HEK293 (cell line): Measurements from ENCODE around the gene STX10.

ENCODE experiments used
- CTCF ChIA-PET: fragments of 350-600 bp; formaldehyde crosslinking; extraction: SDS; loops from one replicate; lab custom pipeline; 2021; ENCODE audit warnings: antibody characterized with exemption; lab: Yijun Ruan, JAX
- POLR2A ChIA-PET: fragments of 300-600 bp; formaldehyde crosslinking; extraction: SDS; loops from one replicate; lab custom pipeline; 2020; ENCODE audit warnings: antibody characterized with exemption, inconsistent platforms; lab: Yijun Ruan, JAX
- H3K27ac ChIP-seq: fragments of 200-500 bp; sonication (Bioruptor generic); 2 replicates; pipeline ENCODE4 v1.5.1; 2014; ENCODE audit warnings: low read depth, low read length, control low read depth, inconsistent platforms; ENCODE audit errors: extremely low read depth
- H3K36me3 ChIP-seq, 2 experiments: fragments of 200-500 bp in 1 of 2; sonication (Bioruptor generic) in 1 of 2; 1 replicate in 1 of 2; 2 replicates in 1 of 2; pipeline ENCODE4 v1.5.1; 2014 to 2017; ENCODE audit warnings: inconsistent platforms in 2 of 2, low read length in 2 of 2; ENCODE audit not compliant: control insufficient read depth in 2 of 2, insufficient read depth in 1 of 2
- H3K4me1 ChIP-seq: fragments of 200-500 bp; sonication (Bioruptor generic); 2 replicates; pipeline ENCODE4 v1.5.1; 2014; ENCODE audit warnings: mild to moderate bottlenecking, low read length, inconsistent platforms; ENCODE audit not compliant: control insufficient read depth, insufficient read depth
- H3K4me3 ChIP-seq: 2 replicates; pipeline ENCODE4 v1.5.1; 2011; ENCODE audit warnings: low read depth, mild to moderate bottlenecking, control low read depth, low read length, moderate library complexity
- H3K9me3 ChIP-seq: fragments of 200-500 bp; sonication (Bioruptor generic); 2 replicates; pipeline ENCODE4 v1.5.1; 2014; ENCODE audit warnings: low read depth, low read length, inconsistent platforms; ENCODE audit not compliant: control insufficient read depth, insufficient read depth
- EGR2 ChIP-seq: fragments of 450-650 bp; formaldehyde crosslinking; IDR thresholded peaks from 2 replicates; pipeline ENCODE4 v1.5.1; 2016; ENCODE audit warnings: low read depth, missing biosample characterization, missing genetic modification characterization
- FEZF1 ChIP-seq: fragments of 450-650 bp; formaldehyde crosslinking; IDR thresholded peaks from 2 replicates; pipeline ENCODE4 v1.5.1; 2016; ENCODE audit warnings: missing biosample characterization, missing genetic modification characterization
- MEIS1 ChIP-seq: sonication (generic); formaldehyde crosslinking; IDR thresholded peaks from 2 replicates; pipeline ENCODE4 v1.8.1; 2022; ENCODE audit warnings: missing genetic modification reagents, mild to moderate bottlenecking, borderline replicate concordance
- MYNN ChIP-seq: fragments of 450-650 bp; formaldehyde crosslinking; IDR thresholded peaks from 2 replicates; pipeline ENCODE4 v1.5.1; 2016; ENCODE audit warnings: missing biosample characterization, missing genetic modification characterization, borderline replicate concordance
- SP3 ChIP-seq: fragments of 450-650 bp; formaldehyde crosslinking; IDR thresholded peaks from 2 replicates; pipeline ENCODE4 v1.5.1; 2016; ENCODE audit warnings: missing biosample characterization, missing genetic modification characterization
- SP7 ChIP-seq: fragments of 450-650 bp; formaldehyde crosslinking; IDR thresholded peaks from 2 replicates; pipeline ENCODE4 v1.5.1; 2016; ENCODE audit warnings: missing biosample characterization, missing genetic modification characterization
- ZBTB17 ChIP-seq: fragments of 450-650 bp; formaldehyde crosslinking; IDR thresholded peaks from 2 replicates; pipeline ENCODE4 v1.5.1; 2016; ENCODE audit warnings: missing biosample characterization, missing genetic modification characterization
- ZEB2 ChIP-seq: fragments of 450-650 bp; formaldehyde crosslinking; IDR thresholded peaks from 2 replicates; pipeline ENCODE4 v1.5.1; 2016; ENCODE audit warnings: missing biosample characterization, missing genetic modification characterization
- ZNF112 ChIP-seq: fragments of 450-650 bp; formaldehyde crosslinking; IDR thresholded peaks from 2 replicates; pipeline ENCODE4 v1.5.0; 2017; ENCODE audit warnings: missing biosample characterization, missing genetic modification characterization
- ZNF133 ChIP-seq: fragments of 450-650 bp; formaldehyde crosslinking; IDR thresholded peaks from 2 replicates; pipeline ENCODE4 v1.5.1; 2016; ENCODE audit warnings: missing biosample characterization, missing genetic modification characterization
- ZNF140 ChIP-seq: fragments of 450-650 bp; formaldehyde crosslinking; IDR thresholded peaks from 2 replicates; pipeline ENCODE4 v1.5.1; 2016; ENCODE audit warnings: missing biosample characterization, missing genetic modification characterization
- ZNF184 ChIP-seq: fragments of 450-650 bp; IDR thresholded peaks from 2 replicates; pipeline ENCODE4 v1.5.1; 2018; ENCODE audit warnings: missing biosample characterization, mild to moderate bottlenecking, missing genetic modification characterization
- ZNF23 ChIP-seq: fragments of 450-650 bp; formaldehyde crosslinking; IDR thresholded peaks from 2 replicates; pipeline ENCODE4 v1.5.1; 2016; ENCODE audit warnings: missing biosample characterization, missing genetic modification characterization, borderline replicate concordance
- ZNF366 ChIP-seq: fragments of 450-650 bp; formaldehyde crosslinking; conservative IDR thresholded peaks from 2 replicates; pipeline ENCODE4 v1.5.1; 2016; ENCODE audit warnings: missing biosample characterization, missing genetic modification characterization
- ZNF394 ChIP-seq: fragments of 450-650 bp; formaldehyde crosslinking; IDR thresholded peaks from 2 replicates; pipeline ENCODE4 v1.5.1; 2016; ENCODE audit warnings: missing biosample characterization, missing genetic modification characterization, mild to moderate bottlenecking, moderate library complexity, borderline replicate concordance
- ZNF501 ChIP-seq: fragments of 450-650 bp; formaldehyde crosslinking; IDR thresholded peaks from 2 replicates; pipeline ENCODE4 v1.5.1; 2016; ENCODE audit warnings: missing biosample characterization, missing genetic modification characterization
- ZNF629 ChIP-seq: fragments of 450-650 bp; formaldehyde crosslinking; IDR thresholded peaks from 2 replicates; pipeline ENCODE4 v1.5.1; 2017; ENCODE audit warnings: missing biosample characterization, missing genetic modification characterization
- ZNF677 ChIP-seq: fragments of 450-650 bp; IDR thresholded peaks from 2 replicates; pipeline ENCODE4 v1.5.0; 2018; ENCODE audit warnings: missing biosample characterization, mild to moderate bottlenecking, missing genetic modification characterization, moderate library complexity
- TF ChIP-seq, protein P1 (sequence below): fragments of 450-650 bp; formaldehyde crosslinking; IDR thresholded peaks from 2 replicates; pipeline ENCODE4 v1.5.1; 2017; ENCODE audit warnings: missing biosample characterization, missing genetic modification characterization
- TF ChIP-seq, protein P2 (sequence below): fragments of 450-650 bp; formaldehyde crosslinking; optimal IDR thresholded peaks from 2 replicates; pipeline ENCODE3; 2016; ENCODE audit warnings: missing biosample characterization, mild to moderate bottlenecking, missing genetic modification characterization
- TF ChIP-seq, protein P3 (sequence below): fragments of 450-650 bp; formaldehyde crosslinking; IDR thresholded peaks from 2 replicates; pipeline ENCODE4 v1.5.1; 2016; ENCODE audit warnings: missing biosample characterization, missing genetic modification characterization
- TF ChIP-seq, protein P4 (sequence below): fragments of 450-650 bp; formaldehyde crosslinking; IDR thresholded peaks from 2 replicates; pipeline ENCODE4 v1.5.1; 2016; ENCODE audit warnings: missing biosample characterization, missing genetic modification characterization
- TF ChIP-seq, protein P5 (sequence below): fragments of 450-650 bp; formaldehyde crosslinking; IDR thresholded peaks from 2 replicates; pipeline ENCODE4 v1.5.1; 2016; ENCODE audit warnings: missing biosample characterization, missing genetic modification characterization
- TF ChIP-seq, protein P6 (sequence below): fragments of 450-650 bp; formaldehyde crosslinking; IDR thresholded peaks from 2 replicates; pipeline ENCODE4 v1.5.1; 2017; ENCODE audit warnings: missing biosample characterization, missing genetic modification characterization

Gene STX10

DNA sequence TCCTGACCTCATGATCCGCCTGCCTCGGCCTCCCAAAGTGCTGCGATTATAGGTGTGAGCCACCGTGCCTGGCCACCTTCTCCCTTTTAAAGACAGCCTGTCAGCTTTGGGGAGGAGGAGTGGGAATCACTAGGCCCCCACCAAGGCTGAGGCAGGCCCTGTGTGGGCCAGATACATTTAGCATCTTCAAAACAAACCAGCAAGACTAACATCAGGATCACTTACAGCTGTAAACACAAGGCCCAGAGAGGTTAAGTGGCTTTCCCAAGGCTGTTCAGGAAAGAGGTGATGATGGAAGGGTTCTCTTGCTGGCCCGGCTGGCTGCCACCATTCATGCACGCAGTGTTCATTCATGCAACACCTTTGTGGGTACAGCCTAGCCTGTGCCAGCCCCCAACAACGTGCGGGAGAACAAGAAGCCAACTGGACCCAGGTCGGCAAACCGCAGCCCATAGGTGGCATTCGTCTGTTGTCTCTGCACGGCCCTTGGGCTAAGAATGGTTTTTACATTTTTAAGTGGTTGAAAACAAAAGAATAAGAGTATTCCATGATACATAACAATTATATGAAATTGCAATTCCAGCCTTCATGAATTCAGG is 23.1 kb upstream of the STX10 start:
- H3K36me3 ChIP-seq = no peaks in the 10 kb centered on the region
- TF ChIP-seq, protein P1, sequence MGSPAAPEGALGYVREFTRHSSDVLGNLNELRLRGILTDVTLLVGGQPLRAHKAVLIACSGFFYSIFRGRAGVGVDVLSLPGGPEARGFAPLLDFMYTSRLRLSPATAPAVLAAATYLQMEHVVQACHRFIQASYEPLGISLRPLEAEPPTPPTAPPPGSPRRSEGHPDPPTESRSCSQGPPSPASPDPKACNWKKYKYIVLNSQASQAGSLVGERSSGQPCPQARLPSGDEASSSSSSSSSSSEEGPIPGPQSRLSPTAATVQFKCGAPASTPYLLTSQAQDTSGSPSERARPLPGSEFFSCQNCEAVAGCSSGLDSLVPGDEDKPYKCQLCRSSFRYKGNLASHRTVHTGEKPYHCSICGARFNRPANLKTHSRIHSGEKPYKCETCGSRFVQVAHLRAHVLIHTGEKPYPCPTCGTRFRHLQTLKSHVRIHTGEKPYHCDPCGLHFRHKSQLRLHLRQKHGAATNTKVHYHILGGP (tag by site-specific recombination) = no peak
- TF ChIP-seq ZNF677 (tag by site-specific recombination) = no peak
- TF ChIP-seq ZNF140 = no peak
- no peak for TF ChIP-seq ZNF133 (tag by site-specific recombination)
- no peak for TF ChIP-seq MEIS1 (CRISPR knock-in tag)
- TF ChIP-seq FEZF1 = no peak
- TF ChIP-seq ZNF501 (tag by site-specific recombination) = no peak
- no peak for TF ChIP-seq ZNF112
- TF ChIP-seq, protein P2, sequence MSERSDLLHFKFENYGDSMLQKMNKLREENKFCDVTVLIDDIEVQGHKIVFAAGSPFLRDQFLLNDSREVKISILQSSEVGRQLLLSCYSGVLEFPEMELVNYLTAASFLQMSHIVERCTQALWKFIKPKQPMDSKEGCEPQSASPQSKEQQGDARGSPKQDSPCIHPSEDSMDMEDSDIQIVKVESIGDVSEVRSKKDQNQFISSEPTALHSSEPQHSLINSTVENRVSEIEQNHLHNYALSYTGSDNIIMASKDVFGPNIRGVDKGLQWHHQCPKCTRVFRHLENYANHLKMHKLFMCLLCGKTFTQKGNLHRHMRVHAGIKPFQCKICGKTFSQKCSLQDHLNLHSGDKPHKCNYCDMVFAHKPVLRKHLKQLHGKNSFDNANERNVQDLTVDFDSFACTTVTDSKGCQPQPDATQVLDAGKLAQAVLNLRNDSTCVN = no peak
- CTCF ChIA-PET = interaction anchor here (0.6 to 1.0 kb wide), 3 partner anchors 19 to 40 kb away, joined by 3 to 6 read pairs (median 3); no protein-coding TSS in a partner anchor
- H3K4me1 ChIP-seq = peaks cover 7% of the 10 kb centered on the region
- no peak overlapping the region for H3K27ac ChIP-seq
- POLR2A ChIA-PET = interaction anchor here (1.2 to 1.4 kb wide), 2 partner anchors 18 to 20 kb away, joined by 3 to 4 read pairs; no protein-coding TSS in a partner anchor
- no peaks in the 10 kb centered on the region for H3K9me3 ChIP-seq
- no peak overlapping the region for H3K4me3 ChIP-seq

DNA sequence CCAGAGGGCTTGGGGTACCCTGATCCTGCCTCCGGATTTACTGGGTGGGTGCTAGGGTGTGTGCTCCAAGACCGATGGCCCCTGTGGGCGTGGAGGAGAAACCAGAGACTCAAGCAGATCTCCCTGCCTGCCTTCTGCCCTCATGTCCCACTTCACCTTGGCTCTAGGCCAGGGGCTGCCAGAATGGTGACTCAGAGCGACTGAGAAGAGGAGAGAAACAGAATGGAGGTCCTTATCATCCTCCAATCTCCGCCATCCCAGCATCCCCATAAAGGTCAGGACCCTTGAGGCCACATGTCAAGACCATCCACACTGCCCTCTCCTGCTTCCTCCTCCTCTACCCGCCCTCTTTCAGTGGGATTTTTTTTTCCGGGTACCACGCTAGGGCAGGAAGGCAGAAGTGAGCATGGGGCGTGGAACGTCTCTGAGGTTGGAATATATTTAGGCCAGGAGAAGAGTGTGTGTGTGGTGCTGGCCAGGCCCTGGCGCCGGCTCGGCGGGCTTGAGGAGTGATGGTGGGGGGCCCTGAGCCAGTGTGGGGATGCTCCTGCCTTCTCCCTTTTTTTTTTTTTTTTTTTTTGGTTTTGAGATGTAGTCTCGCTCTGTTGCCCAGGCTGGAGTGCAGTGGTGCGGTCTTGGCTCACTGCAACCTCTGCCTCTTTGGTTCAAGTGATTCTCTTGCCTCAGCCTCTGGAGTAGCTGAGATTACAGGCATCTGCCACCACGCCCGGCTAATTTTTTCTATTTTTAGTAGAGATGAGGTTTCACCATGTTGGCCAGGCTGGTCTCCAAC is 22.4 kb upstream of the STX10 start:
- POLR2A ChIA-PET = interaction anchor here (1.4 to 5.2 kb wide), 2 partner anchors 19 to 20 kb away, joined by 4 to 63 read pairs; no protein-coding TSS in a partner anchor
- no peaks in the 10 kb centered on the region for H3K9me3 ChIP-seq
- peaks cover 7% of the 10 kb centered on the region for H3K4me1 ChIP-seq
- no peak overlapping the region for H3K4me3 ChIP-seq
- CTCF ChIA-PET = no interaction called here
- no peaks in the 10 kb centered on the region for H3K36me3 ChIP-seq
- H3K27ac ChIP-seq = no peak overlapping the region; the same call in 1 of the 2 replicates
- TF ChIP-seq ZNF394 = peak; percentile 53; the same call in 1 of the 2 replicates
- peak; percentile 43; the same call in 1 of the 2 replicates for TF ChIP-seq ZEB2 (tag by site-specific recombination)
- no peak for TF ChIP-seq MYNN
- TF ChIP-seq ZNF133 (tag by site-specific recombination) = no peak
- peak; percentile 61 for TF ChIP-seq SP7 (tag by site-specific recombination)
- TF ChIP-seq, protein P3, sequence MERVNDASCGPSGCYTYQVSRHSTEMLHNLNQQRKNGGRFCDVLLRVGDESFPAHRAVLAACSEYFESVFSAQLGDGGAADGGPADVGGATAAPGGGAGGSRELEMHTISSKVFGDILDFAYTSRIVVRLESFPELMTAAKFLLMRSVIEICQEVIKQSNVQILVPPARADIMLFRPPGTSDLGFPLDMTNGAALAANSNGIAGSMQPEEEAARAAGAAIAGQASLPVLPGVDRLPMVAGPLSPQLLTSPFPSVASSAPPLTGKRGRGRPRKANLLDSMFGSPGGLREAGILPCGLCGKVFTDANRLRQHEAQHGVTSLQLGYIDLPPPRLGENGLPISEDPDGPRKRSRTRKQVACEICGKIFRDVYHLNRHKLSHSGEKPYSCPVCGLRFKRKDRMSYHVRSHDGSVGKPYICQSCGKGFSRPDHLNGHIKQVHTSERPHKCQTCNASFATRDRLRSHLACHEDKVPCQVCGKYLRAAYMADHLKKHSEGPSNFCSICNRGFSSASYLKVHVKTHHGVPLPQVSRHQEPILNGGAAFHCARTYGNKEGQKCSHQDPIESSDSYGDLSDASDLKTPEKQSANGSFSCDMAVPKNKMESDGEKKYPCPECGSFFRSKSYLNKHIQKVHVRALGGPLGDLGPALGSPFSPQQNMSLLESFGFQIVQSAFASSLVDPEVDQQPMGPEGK (tag by site-specific recombination) = 0 out of 2 replicates have a peak, but pooled peaks have one; percentile 36
- TF ChIP-seq ZNF184 (tag by site-specific recombination) = 0 out of 2 replicates have a peak, but pooled peaks have one; percentile 40
- TF ChIP-seq ZNF23 (tag by site-specific recombination) = no peak
- TF ChIP-seq SP3 (tag by site-specific recombination) = peak; percentile 38; the same call in 1 of the 2 replicates
- 0 out of 2 replicates have a peak, but pooled peaks have one; percentile 41 for TF ChIP-seq ZNF629 (tag by site-specific recombination)
- TF ChIP-seq, protein P4, sequence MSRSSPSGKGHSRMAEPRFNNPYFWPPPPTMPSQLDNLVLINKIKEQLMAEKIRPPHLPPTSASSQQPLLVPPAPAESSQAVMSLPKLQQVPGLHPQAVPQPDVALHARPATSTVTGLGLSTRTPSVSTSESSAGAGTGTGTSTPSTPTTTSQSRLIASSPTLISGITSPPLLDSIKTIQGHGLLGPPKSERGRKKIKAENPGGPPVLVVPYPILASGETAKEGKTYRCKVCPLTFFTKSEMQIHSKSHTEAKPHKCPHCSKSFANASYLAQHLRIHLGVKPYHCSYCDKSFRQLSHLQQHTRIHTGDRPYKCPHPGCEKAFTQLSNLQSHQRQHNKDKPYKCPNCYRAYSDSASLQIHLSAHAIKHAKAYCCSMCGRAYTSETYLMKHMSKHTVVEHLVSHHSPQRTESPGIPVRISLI = peak; percentile 42; the same call in 1 of the 2 replicates
- TF ChIP-seq, protein P5, sequence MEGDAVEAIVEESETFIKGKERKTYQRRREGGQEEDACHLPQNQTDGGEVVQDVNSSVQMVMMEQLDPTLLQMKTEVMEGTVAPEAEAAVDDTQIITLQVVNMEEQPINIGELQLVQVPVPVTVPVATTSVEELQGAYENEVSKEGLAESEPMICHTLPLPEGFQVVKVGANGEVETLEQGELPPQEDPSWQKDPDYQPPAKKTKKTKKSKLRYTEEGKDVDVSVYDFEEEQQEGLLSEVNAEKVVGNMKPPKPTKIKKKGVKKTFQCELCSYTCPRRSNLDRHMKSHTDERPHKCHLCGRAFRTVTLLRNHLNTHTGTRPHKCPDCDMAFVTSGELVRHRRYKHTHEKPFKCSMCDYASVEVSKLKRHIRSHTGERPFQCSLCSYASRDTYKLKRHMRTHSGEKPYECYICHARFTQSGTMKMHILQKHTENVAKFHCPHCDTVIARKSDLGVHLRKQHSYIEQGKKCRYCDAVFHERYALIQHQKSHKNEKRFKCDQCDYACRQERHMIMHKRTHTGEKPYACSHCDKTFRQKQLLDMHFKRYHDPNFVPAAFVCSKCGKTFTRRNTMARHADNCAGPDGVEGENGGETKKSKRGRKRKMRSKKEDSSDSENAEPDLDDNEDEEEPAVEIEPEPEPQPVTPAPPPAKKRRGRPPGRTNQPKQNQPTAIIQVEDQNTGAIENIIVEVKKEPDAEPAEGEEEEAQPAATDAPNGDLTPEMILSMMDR = no peak
- peak; percentile 62 for TF ChIP-seq ZBTB17 (tag by site-specific recombination)
- peak; percentile 87 for TF ChIP-seq EGR2
- TF ChIP-seq, protein P6, sequence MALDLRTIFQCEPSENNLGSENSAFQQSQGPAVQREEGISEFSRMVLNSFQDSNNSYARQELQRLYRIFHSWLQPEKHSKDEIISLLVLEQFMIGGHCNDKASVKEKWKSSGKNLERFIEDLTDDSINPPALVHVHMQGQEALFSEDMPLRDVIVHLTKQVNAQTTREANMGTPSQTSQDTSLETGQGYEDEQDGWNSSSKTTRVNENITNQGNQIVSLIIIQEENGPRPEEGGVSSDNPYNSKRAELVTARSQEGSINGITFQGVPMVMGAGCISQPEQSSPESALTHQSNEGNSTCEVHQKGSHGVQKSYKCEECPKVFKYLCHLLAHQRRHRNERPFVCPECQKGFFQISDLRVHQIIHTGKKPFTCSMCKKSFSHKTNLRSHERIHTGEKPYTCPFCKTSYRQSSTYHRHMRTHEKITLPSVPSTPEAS (tag by site-specific recombination) = no peak
- TF ChIP-seq ZNF366 (tag by site-specific recombination) = peak; percentile 66
